GM19193 (cell line): ENCODE measurements around the gene ATP6V0B.

ENCODE experiments used
- POLR2A ChIP-seq: IDR thresholded peaks from 4 replicates; pipeline ENCODE4 v1.6.1; 2011; ENCODE audit not compliant: insufficient read depth, insufficient read length; ENCODE audit errors: extremely low read depth

Gene ATP6V0B

DNA sequence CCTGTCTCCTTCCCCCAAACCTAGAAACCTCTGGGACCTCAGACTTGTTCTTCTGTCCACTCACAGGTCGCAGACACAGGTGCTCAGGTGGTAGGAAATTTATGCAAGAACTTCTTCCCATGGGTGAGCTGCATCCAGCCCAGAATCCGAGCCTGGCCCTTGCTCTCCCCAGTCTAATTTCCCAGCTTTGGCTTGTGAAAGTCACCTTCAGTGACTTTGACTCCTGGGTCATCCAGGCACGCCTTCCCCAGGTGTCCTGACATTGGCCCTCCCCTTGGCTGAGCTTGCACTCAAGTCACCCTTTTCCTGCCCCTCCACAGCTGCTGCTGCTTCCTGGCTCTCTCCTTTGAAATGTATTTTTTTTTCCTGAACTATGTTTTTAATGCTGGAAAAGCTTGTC, 21.4 kb upstream of the ATP6V0B start:
- no peak for TF ChIP-seq POLR2A

DNA sequence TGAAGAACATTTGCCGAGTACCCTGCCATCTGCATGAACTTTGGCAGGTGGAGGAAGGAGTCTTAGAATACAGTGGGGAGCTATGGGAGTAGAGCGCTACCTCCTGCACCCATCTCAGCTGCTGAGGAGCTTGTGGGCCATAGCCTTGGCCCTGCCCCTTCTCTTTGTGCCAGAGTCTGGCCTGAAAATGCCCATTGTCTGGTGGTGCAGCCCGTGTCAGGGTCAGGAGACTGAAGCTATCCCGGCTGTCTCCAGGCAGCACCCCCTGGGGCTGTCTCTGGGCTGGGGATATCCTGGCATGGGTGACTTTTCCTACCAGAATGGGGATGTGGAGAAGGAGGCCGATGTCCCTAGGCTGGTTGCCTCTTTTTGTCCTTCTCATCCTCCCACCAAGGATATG, 20.7 kb upstream of the ATP6V0B start:
- TF ChIP-seq POLR2A: no peak

DNA sequence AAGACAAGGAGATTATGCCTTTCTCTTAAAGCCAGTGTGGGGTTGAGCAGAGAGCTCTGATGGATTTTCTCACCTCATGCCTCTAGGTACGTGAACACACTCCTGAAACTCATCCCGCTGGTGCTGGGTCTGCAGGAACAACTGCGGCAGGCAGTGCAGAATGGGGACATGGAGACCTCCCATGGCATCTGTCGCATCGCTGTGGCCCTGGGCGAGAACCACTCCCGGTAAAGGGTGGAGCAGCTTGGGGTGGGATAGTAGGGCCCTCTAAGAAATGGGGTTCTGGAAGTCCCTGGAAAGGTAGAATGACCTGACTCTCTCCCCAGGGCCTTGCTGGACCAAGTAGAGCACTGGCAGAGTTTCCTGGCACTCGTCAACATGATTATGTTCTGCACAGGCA, 18.5 kb upstream of the ATP6V0B start:
- TF ChIP-seq POLR2A: no peak

DNA sequence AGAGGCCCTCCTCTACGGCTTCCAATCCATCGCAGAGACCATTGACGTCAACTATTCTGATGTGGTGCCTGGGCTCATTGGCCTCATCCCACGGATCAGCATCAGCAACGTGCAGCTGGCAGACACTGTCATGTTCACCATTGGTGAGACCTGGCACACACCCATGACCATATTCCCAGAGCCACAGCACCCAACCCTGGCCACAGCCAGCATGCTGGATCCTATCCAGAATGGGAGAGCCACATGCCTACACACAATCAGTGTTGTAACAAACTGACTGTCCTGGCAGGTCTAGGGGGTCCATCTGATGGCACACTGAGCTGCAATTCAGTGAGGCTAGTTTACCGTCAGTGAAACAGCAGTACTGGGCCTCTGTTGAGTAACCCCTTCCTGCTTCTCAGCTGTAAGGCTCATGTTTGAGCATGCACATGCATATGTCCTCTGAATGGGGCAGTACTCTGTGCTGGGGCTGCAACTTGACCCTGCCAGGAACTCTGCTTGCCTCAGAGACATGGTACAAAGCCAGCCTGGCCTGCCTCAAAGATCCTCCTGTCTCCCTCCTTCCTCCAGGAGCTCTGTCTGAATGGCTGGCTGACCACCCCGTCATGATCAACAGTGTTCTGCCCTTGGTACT, 17.2 kb upstream of the ATP6V0B start:
- TF ChIP-seq POLR2A: no peak

DNA sequence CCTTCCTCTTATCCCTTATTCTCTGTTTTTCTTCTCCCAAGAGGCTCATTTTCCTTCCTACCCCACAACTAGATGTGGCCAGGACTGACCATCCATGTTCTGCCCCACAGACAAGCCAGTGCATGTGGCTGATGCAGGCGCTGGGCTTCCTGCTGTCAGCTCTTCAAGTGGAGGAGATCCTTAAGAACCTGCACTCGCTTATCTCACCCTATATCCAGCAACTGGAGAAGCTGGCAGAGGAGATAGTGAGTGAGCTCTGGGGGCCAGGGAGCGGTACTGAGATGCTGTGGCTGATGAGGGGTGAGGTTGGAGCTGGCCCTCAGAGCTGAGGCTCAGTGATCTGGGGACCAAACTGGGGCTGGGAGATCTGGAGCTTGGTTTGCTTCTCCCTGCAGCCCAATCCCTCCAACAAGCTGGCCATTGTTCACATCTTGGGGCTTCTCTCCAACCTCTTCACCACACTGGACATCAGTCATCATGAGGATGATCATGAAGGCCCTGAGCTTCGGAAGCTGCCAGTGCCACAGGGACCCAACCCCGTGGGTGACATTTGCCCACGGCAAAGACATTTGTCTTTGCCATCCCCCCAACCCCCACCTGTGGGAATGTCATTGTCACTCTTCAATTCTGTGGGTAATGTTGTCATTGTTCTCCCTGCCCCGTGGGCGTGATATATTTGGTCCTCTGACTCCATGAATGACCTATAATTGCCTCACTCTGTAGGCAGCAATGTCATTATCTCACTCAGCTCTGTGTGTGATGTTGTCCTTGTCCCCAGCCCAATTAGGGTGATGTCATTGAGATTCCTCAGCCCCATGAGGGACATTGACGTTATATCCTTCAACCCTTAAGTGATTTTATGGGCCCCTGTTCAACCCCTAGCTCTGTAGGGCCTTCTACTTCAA, 16.2 kb upstream of the ATP6V0B start:
- no peak for TF ChIP-seq POLR2A

DNA sequence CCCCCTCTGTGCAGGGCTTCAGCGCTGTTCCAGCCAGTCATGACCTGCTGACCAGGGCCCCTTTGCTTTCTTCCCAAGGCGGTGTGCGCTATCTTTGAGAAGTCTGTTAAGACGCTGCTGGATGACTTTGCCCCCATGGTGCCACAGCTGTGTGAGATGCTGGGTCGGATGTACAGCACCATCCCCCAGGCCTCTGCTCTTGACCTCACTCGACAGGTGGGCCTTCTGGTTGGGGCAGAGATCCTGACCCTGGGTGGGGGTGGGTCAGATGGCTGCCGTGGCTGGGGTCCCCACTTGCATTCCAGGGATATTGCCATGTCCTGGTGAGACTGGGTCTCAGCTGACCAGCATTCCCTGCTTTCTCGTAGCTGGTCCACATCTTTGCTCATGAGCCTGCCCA, 14.0 kb upstream of the ATP6V0B start:
- TF ChIP-seq POLR2A: no peak

DNA sequence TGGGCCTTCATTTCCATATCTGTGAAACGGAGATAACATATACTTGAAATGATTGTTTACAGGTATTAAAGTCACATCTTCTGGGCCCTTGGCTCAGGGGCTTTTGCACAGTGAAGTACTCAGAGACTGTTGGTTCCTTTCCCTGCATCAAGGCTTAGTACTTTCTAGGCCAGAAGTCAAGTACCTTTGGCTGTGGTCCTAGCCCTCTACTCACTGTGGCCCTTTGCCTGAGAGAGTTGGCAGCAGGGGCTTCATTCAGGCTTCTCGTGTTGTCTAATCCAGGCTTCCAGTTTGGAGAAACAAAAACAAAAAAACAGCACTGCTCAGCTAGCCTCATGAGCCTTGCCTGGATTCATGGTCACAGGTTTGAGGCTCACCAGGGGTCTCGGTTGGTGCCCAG, 13.1 kb upstream of the ATP6V0B start:
- no peak for TF ChIP-seq POLR2A

DNA sequence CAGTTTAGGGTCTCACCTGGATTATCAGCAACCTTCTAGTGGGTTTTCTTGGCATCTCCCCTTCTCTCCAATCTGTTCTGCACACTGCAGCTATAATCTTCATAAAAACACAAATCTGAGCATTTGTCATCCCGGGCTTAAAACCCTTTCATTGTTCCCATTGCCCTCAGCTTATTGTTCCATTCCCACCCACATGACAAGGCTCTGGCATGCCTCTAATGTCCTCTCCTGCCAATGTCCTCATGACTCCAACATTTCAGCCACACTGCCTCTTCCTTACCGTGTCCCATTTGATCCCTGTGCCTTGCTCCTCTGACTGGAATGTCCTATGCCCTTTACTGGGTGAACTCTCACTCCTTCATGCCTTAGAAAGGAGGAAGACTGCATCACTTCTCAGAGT, 12.4 kb upstream of the ATP6V0B start:
- no peak for TF ChIP-seq POLR2A

DNA sequence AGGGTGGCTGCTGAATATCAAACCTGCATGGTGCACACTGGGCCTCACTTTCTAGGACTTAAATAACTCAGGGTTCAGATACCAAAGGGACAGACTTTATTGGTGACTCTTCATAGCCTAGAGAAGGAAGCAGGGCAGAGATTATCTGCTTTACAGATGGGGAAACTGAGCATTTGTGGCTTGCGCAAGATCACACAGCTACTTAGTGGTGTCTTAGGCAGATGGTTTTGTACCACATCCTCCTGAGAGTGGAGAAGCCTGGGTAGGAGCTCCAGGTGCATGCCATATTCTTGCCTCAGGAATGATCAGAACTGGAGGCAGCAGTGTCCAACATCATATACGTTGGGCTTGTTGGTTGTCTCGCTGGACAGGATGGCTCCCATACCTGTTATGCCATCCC, 11.8 kb upstream of the ATP6V0B start:
- TF ChIP-seq POLR2A: no peak

DNA sequence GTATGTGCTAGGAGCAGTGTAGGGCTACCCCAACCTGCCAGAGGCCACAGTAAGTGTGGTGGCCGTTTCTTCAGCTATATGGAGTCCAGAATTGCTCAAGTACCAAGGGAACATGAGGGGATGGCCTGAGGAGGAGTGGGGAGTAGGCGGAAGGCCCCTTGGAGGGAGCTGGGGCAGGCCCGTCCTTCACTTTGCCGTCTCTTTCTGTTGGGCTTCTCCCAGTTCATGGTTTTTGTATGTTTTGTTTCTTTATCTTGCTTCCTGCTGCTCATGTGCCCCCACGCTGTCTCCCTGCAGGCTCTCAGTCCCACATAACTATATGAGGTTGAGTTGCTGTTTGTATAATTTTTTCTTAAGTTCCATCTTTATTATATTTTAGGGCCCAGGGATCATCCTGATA, 10.9 kb upstream of the ATP6V0B start:
- no peak for TF ChIP-seq POLR2A

DNA sequence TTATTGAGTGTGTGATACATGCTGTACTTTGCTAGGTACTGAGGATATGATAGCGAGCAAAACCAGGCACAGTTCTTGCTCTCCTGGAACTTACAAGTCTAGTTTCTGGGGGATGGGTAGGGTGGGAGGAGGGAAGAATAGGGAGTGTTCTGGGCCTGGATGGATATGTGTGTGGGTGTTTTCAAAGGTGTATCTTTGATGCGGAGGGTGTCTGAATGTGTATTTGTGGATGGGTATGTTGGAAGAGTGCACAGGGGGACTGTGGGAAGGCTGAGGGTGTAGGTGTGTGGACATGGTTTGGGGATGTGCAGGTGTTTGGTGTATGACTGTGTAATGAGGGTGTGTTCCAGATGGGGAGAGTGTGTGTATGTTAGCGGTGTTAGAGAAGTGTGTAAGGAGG, 9.4 kb upstream of the ATP6V0B start:
- no peak for TF ChIP-seq POLR2A

DNA sequence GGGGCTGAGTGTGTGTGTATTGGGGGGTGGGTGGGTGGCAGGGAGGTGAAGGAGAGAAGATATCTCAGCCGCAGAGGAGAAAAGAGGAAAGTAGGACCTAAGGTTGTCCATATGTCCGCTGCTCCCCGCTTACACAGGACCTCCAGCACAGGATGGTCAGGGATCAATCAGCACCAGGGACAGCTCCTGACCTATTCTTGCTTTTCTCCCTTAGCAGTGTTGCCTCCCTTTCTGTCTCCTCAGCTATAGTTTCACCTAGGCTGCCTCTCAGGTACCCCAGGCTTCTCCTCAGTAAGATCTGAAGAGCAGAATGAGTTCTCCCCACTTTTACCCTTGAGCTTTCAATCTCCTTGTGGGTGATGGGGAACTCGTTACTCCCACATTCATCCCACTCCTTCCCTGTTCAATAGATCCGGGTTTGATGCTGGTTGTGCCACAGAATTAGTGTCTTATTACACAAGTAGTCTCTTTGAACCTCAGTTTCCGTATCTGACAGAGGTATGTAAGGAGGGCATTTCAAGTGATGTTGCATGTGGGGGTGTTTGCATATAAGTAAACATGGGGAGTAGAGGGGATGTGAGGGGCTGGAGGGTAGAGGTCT, 6.3 kb upstream of the ATP6V0B start:
- TF ChIP-seq POLR2A: no peak

DNA sequence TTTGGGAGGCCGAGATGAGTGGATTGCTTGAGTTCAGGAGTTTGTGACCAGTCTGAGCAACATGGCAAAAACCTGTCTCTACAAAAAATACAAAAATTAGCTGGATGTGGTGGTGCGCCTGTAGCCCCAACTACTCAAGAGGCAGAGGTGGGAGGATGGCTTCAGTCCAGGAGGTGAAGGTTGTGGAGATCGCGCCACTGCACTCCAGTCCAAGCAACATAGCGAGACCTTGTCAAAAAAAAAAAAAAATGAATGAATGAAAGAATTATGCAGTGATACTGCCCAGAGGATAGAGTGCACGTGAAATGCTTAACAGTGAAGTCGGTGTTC, 5.4 kb upstream of the ATP6V0B start:
- no peak for TF ChIP-seq POLR2A

DNA sequence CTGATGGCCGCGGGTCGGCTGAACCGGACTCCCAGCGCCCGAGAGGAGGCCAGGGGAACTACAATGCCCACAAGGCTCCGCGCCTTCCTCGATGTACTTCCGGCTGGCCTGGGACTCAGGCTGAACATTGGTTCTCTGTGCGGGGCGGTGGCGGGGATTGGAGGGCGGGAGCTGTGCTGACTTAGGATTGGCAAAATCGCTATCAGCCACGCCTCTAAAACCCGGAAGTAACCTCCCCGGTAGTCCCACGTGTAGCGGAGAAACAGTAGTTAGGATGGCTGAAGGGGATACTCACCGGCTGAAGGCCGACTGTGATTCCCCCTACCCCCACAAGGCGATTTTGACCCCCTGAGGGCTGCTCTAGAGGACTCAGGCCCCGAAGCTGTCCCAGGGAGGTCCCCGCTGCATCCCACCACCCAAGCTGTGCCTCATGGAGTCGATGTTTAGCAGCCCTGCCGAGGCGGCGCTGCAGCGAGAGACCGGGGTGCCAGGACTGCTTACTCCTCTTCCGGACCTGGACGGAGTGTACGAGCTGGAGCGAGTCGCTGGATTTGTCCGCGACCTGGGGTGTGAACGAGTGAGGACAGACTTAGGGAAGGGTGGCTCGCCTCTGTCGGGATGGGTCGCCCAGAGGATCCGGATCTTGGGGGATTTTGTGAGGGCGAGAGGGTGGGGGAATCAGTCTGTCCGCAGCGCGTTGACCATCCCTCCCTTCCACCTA, 4.9 kb upstream of the ATP6V0B start, which contains the start of gene DPH2:
TSS of gene DPH2 (plus strand) at position 265 of the 721 bp plus-strand sequence. CDS start at position 431, 166 bp downstream.
- peak; percentile 60 for TF ChIP-seq POLR2A

DNA sequence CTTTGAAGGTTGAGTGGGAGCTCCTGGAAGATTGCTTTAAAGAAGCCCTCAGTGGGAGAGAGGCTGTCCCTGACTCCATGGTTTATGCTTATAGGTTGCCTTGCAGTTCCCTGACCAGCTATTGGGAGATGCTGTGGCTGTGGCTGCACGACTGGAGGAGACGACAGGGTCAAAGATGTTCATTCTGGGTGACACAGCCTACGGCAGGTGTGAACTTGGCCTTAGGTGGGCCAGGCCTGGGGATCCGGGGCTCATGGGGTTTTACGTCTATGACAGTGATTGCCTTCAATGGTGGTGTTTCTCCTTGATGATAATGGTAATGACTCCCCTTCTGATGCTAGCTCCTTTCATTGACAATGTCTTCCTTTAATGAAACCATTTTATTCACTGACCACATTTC, 4.3 kb upstream of the ATP6V0B start:
- TF ChIP-seq POLR2A: no peak
